ENCODE data around the gene STXBP5. TPM values are rescaled to one million over a fixed set of nuclear protein-coding genes. Genes with fewer than 3 reads are reported as not detected.

The STXBP5 gene
- total and polyA plus RNA-seq, 9 of the 15 experiments (the other 6 are each of a cell fraction or from before 2014, with no cell fraction given), result 23.3 to 172 (median 71.5) TPM

- Histone ChIP-seq H4K20me1 (replicated peaks; ENCODE audit: control insufficient read depth, insufficient read depth, low read length) (no peaks in the 10 kb centered on the region), H3K27ac (ENCODE audit: extremely low read depth, low read depth, low read length) (no peak overlapping the region), H2AFZ (ENCODE audit: low read depth, low read length) (peak overlapping the region; percentile 58), H3K36me3 (ENCODE audit: control insufficient read depth, insufficient read depth, low read length) (no peaks in the 10 kb centered on the region), H3K4me3 (no peak overlapping the region), H3K9me1 (ENCODE audit: control insufficient read depth, insufficient read depth, low read length) (no peaks in the 10 kb centered on the region), H3K79me2 (ENCODE audit: control insufficient read depth, insufficient read depth, low read length) (no peaks in the 10 kb centered on the region), H3K4me2 (ENCODE audit: insufficient read depth, low read length) (no peak overlapping the region), H3K9me3 (replicated peaks; ENCODE audit: control insufficient read depth, insufficient read depth, low read depth, low read length) (no peaks in the 10 kb centered on the region), H3K4me1 (replicated peaks in 1 of 2; ENCODE audit: control insufficient read depth in 2 of 2, insufficient read depth in 2 of 2, low read length in 2 of 2) (peaks cover 0 to 19% of the 10 kb centered on the region in 2 experiments; a peak in 2 of 5 replicates), H3K9ac (ENCODE audit: insufficient read depth in 1 of 2, low read depth in 2 of 2, low read length in 2 of 2) (no peak overlapping the region), H3K27me3 (ENCODE audit: control insufficient read depth in 2 of 2, insufficient read depth in 2 of 2, low read length in 2 of 2) (no peaks in the 10 kb centered on the region)
- intact Hi-C loops (cut with micrococcal nuclease), result no loop called here
- 31% methylated on average over 5 of the region's 5 CpGs for WGBS (ENCODE audit: insufficient coverage, low coverage, missing lambda C conversion rate)
- ATAC-seq (peak; percentile 27; the same call in 2 of the 3 replicates), DNase-seq (ENCODE audit: extremely low read depth in 1 of 4, low spot score in 3 of 4) (no peak), FAIRE-seq (no peak)
- BruUV-seq (replicated peaks), result no TSS peak
- ChIA-PET CTCF (ENCODE audit: low intra/inter-chr PET ratio) (no interaction called here), POLR2A (interaction anchor here (0.9 to 1.1 kb wide), 3 partner anchors 8 to 16 kb away, joined by 3 to 4 read pairs (median 3); no protein-coding TSS in a partner anchor)
- TF ChIP-seq STAT5A (IDR thresholded peaks at IDR 0.05; ENCODE audit: borderline replicate concordance, low read length) (no peak), ZNF76 (CRISPR knock-in tag; IDR thresholded peaks at IDR 0.05; ENCODE audit: borderline replicate concordance) (no peak), HMBOX1 (IDR thresholded peaks at IDR 0.05) (peak; percentile 54; the same call in 1 of the 2 replicates), ZNF589 (CRISPR knock-in tag; IDR thresholded peaks at IDR 0.05; ENCODE audit: low read depth) (no peak), TAF1 (IDR thresholded peaks at IDR 0.05; ENCODE audit: control insufficient read depth, extremely low read depth, insufficient read depth, low read length, severe bottlenecking) (no peak), EP400 (IDR thresholded peaks at IDR 0.05) (no peak), ATF2 (CRISPR knock-in tag; IDR thresholded peaks at IDR 0.05) (no peak)
- in situ Hi-C loops (cut with MboI), result no loop called here
These were observed 31.1 kb upstream of the STXBP5 start for GRCh38 chr6:147173140-147173539.

Measured in K562 (cell line).